Embryonic facial prominence (tissue), 1 donor: ENCODE data around the gene GLB1L2.
"Not testable (repeated sequence)": the region's sequence is repeated elsewhere in the genome, so short reads cannot be mapped to it uniquely, and the experiment has no call there.

Source experiments
- DNase-seq: peaks from one replicate; pipeline ENCODE4 v3.0.0-alpha.2; 2016; ENCODE audit errors: extremely low spot score

GLB1L2 gene

GRCh38 chr11:134331354-134332188 lies at the start of gene GLB1L2:
Gene GLB1L2 (plus strand): TSS chr11:134331988. CDS start chr11:134332062, 74 bp downstream.
- no peak for DNase-seq

- DNase-seq = no peak
Observed at GRCh38 chr11:134282121-134283045, 49.4 kb upstream of the GLB1L2 start.

- DNase-seq = no peak
Observed at GRCh38 chr11:134283461-134284230, 48.1 kb upstream of the GLB1L2 start.

GRCh38 chr11:134284349-134284748 lies 47.4 kb upstream of the GLB1L2 start:
- not testable (repeated sequence) for DNase-seq

GRCh38 chr11:134287561-134287960 lies 44.2 kb upstream of the GLB1L2 start:
- no peak for DNase-seq

GRCh38 chr11:134288486-134288885 lies 43.3 kb upstream of the GLB1L2 start:
- no peak for DNase-seq

- no peak for DNase-seq
Observed at GRCh38 chr11:134289167-134289566, 42.6 kb upstream of the GLB1L2 start.

GRCh38 chr11:134289789-134290188 lies 42.0 kb upstream of the GLB1L2 start:
- DNase-seq = no peak

GRCh38 chr11:134290646-134291045 lies 41.1 kb upstream of the GLB1L2 start:
- DNase-seq = no peak

GRCh38 chr11:134291196-134291595 lies 40.6 kb upstream of the GLB1L2 start:
- DNase-seq = no peak

- DNase-seq = no peak
Observed at GRCh38 chr11:134292661-134293060, 39.1 kb upstream of the GLB1L2 start.

- no peak for DNase-seq
Observed at GRCh38 chr11:134293119-134294113, 38.4 kb upstream of the GLB1L2 start.

GRCh38 chr11:134294664-134295063 lies 37.1 kb upstream of the GLB1L2 start:
- no peak for DNase-seq

GRCh38 chr11:134312223-134312622 lies 19.6 kb upstream of the GLB1L2 start:
- no peak for DNase-seq

- DNase-seq = no peak
Observed at GRCh38 chr11:134312807-134313206, 19.0 kb upstream of the GLB1L2 start.

GRCh38 chr11:134313379-134313778 lies 18.4 kb upstream of the GLB1L2 start:
- DNase-seq = no peak

- DNase-seq = no peak
Observed at GRCh38 chr11:134313821-134314607, 17.8 kb upstream of the GLB1L2 start.

GRCh38 chr11:134317103-134317502 lies 14.7 kb upstream of the GLB1L2 start:
- DNase-seq = no peak

- DNase-seq = not testable (repeated sequence)
Observed at GRCh38 chr11:134321373-134321772, 10.4 kb upstream of the GLB1L2 start.

- no peak for DNase-seq
Observed at GRCh38 chr11:134322553-134322952, 9.2 kb upstream of the GLB1L2 start.
